AG04449 (cell line): Measurements from ENCODE around the gene COL5A3.

Experiments used
- CTCF ChIA-PET: fragments of 350-600 bp; formaldehyde crosslinking; extraction: SDS; loops from one replicate; lab custom pipeline; 2021; ENCODE audit warnings: antibody characterized with exemption; lab: Yijun Ruan, JAX
- POLR2A ChIA-PET: fragments of 400-600, 350-600 bp; formaldehyde crosslinking; extraction: SDS; loops from one replicate; lab custom pipeline; 2020; ENCODE audit warnings: antibody characterized with exemption, inconsistent platforms; lab: Yijun Ruan, JAX
- DNase-seq: peaks from one replicate; pipeline ENCODE4 v3.0.0-alpha.2; 2010; ENCODE audit warnings: low read depth, low spot score
- H3K4me3 ChIP-seq: 2 replicates; pipeline ENCODE4 v1.5.1; 2011; ENCODE audit warnings: low read depth, mild to moderate bottlenecking, control low read depth, low read length
- CTCF ChIP-seq: IDR thresholded peaks from one replicate; pipeline ENCODE4 v1.5.1; 2011; ENCODE audit warnings: mild to moderate bottlenecking, moderate library complexity, low read length, control low read depth, inconsistent platforms; ENCODE audit not compliant: insufficient read depth; ENCODE audit errors: missing control alignments

COL5A3 gene

GRCh38 chr19:9972103-9972502 is 38.2 kb downstream of the COL5A3 start:
- POLR2A ChIA-PET = no interaction called here
- no peak overlapping the region for H3K4me3 ChIP-seq
- no peak for DNase-seq
- TF ChIP-seq CTCF = no peak
- CTCF ChIA-PET = interaction anchor here (0.9 kb wide), 1 partner anchor 28 kb away, joined by 3 read pairs; no protein-coding TSS in a partner anchor

GRCh38 chr19:9971166-9971897 is 39.0 kb downstream of the COL5A3 start:
- H3K4me3 ChIP-seq = no peak overlapping the region
- TF ChIP-seq CTCF = no peak
- ChIA-PET CTCF (interaction anchor here (1.6 kb wide), 1 partner anchor 29 kb away, joined by 4 read pairs; no protein-coding TSS in a partner anchor), POLR2A (no interaction called here)
- no peak for DNase-seq

GRCh38 chr19:9970481-9970880 is 39.8 kb downstream of the COL5A3 start:
- CTCF ChIA-PET = interaction anchor here (1.6 kb wide), 1 partner anchor 30 kb away, joined by 4 read pairs; no protein-coding TSS in a partner anchor
- H3K4me3 ChIP-seq = no peak overlapping the region
- POLR2A ChIA-PET = no interaction called here
- TF ChIP-seq CTCF = no peak
- DNase-seq = no peak

- TF ChIP-seq CTCF = no peak
- H3K4me3 ChIP-seq = no peak overlapping the region
- CTCF ChIA-PET = no interaction called here
- POLR2A ChIA-PET = no interaction called here
- DNase-seq = no peak
Measured at GRCh38 chr19:9969688-9969975, 40.7 kb downstream of the COL5A3 start.

- CTCF ChIA-PET = interaction anchor here (1.0 kb wide), 1 partner anchor 39 kb away, joined by 4 read pairs; no protein-coding TSS in a partner anchor
- POLR2A ChIA-PET = no interaction called here
- TF ChIP-seq CTCF = no peak
- H3K4me3 ChIP-seq = no peak overlapping the region
- no peak for DNase-seq
Measured at GRCh38 chr19:9968820-9969687, 41.2 kb downstream of the COL5A3 start.

- no peak for TF ChIP-seq CTCF
- ChIA-PET CTCF (interaction anchor here (1.1 kb wide), 1 partner anchor 9 kb away, joined by 4 read pairs; no protein-coding TSS in a partner anchor), POLR2A (no interaction called here)
- no peak for DNase-seq
- no peak overlapping the region for H3K4me3 ChIP-seq
Measured at GRCh38 chr19:9967326-9967725, 43.0 kb downstream of the COL5A3 start.
